Osteocyte (in vitro differentiated cells): Measurements from ENCODE around the gene RBM42. TPM values are rescaled to one million over a fixed set of nuclear protein-coding genes. Genes with fewer than 3 reads are reported as not detected.

Experiments
- DNase-seq: peaks from one replicate; pipeline ENCODE4 v3.0.0; 2021; ENCODE audit warnings: mixed read lengths; ENCODE audit not compliant: unreplicated experiment; ENCODE audit errors: extremely low spot score
- H3K27ac Mint-ChIP-seq: one replicate; pipeline ENCODE4 v1.8.0; 2021; ENCODE audit warnings: mild to moderate bottlenecking, mixed read lengths; ENCODE audit not compliant: unreplicated experiment
- H3K27me3 Mint-ChIP-seq: one replicate; pipeline ENCODE4 v1.8.0; 2021; ENCODE audit warnings: mixed read lengths; ENCODE audit not compliant: unreplicated experiment
- H3K36me3 Mint-ChIP-seq: one replicate; pipeline ENCODE4 v1.8.0; 2021; ENCODE audit warnings: mixed read lengths; ENCODE audit not compliant: unreplicated experiment
- H3K4me1 Mint-ChIP-seq: one replicate; pipeline ENCODE4 v1.8.0; 2021; ENCODE audit warnings: mixed read lengths; ENCODE audit not compliant: unreplicated experiment
- H3K4me3 Mint-ChIP-seq: one replicate; pipeline ENCODE4 v1.8.0; 2021; ENCODE audit warnings: mild to moderate bottlenecking, moderate library complexity, mixed read lengths; ENCODE audit not compliant: unreplicated experiment
- H3K9me3 Mint-ChIP-seq: one replicate; pipeline ENCODE4 v1.8.0; 2021; ENCODE audit warnings: mixed read lengths; ENCODE audit not compliant: unreplicated experiment
- CTCF ChIP-seq: fragments of 200-600 bp; sonication (generic); IDR thresholded peaks from 2 replicates; pipeline ENCODE4 v1.5.0; 2021; ENCODE audit warnings: antibody characterized with exemption, mild to moderate bottlenecking, moderate library complexity
- total RNA-seq: library from RNA; stranded (reverse); gene quantifications from 2 replicates; pipeline ENCODE4 v1.2.1, GENCODE V29; 2021

RBM42 gene
- total RNA-seq, 1 donor from 2014 or later = 95.3 TPM

GRCh38 chr19:35613574-35613973, 15.3 kb upstream of the RBM42 start:
- peaks cover 4% of the 10 kb centered on the region for H3K36me3 Mint-ChIP-seq
- no peaks in the 10 kb centered on the region for H3K27me3 Mint-ChIP-seq
- no peak overlapping the region for H3K27ac Mint-ChIP-seq
- TF ChIP-seq CTCF = no peak
- no peak for DNase-seq
- peaks cover 10% of the 10 kb centered on the region for H3K4me1 Mint-ChIP-seq
- H3K9me3 Mint-ChIP-seq = peaks cover 2% of the 10 kb centered on the region
- peak overlapping the region; percentile 83 for H3K4me3 Mint-ChIP-seq

- Mint-ChIP-seq H3K4me1 (peaks cover 10% of the 10 kb centered on the region), H3K27ac (no peak overlapping the region), H3K4me3 (no peak overlapping the region), H3K36me3 (peaks cover 4% of the 10 kb centered on the region), H3K27me3 (no peaks in the 10 kb centered on the region), H3K9me3 (no peaks in the 10 kb centered on the region)
- no peak for TF ChIP-seq CTCF
- no peak for DNase-seq
These were observed 13.8 kb upstream of the RBM42 start for GRCh38 chr19:35615036-35615435.

- no peaks in the 10 kb centered on the region for H3K9me3 Mint-ChIP-seq
- H3K27ac Mint-ChIP-seq = no peak overlapping the region
- no peaks in the 10 kb centered on the region for H3K4me1 Mint-ChIP-seq
- H3K36me3 Mint-ChIP-seq = peaks cover 6% of the 10 kb centered on the region
- no peak for TF ChIP-seq CTCF
- no peak for DNase-seq
- H3K27me3 Mint-ChIP-seq = no peaks in the 10 kb centered on the region
- H3K4me3 Mint-ChIP-seq = no peak overlapping the region
These were observed 10.0 kb upstream of the RBM42 start for GRCh38 chr19:35618857-35619256.

GRCh38 chr19:35619290-35619923, 9.4 kb upstream of the RBM42 start:
- H3K27me3 Mint-ChIP-seq = no peaks in the 10 kb centered on the region
- DNase-seq = no peak
- no peak overlapping the region for H3K4me3 Mint-ChIP-seq
- H3K27ac Mint-ChIP-seq = no peak overlapping the region
- no peak for TF ChIP-seq CTCF
- H3K36me3 Mint-ChIP-seq = peaks cover 6% of the 10 kb centered on the region
- no peaks in the 10 kb centered on the region for H3K9me3 Mint-ChIP-seq
- no peaks in the 10 kb centered on the region for H3K4me1 Mint-ChIP-seq

GRCh38 chr19:35620001-35620400, 8.8 kb upstream of the RBM42 start:
- Mint-ChIP-seq H3K27ac (no peak overlapping the region), H3K4me3 (no peak overlapping the region), H3K9me3 (no peaks in the 10 kb centered on the region), H3K4me1 (no peaks in the 10 kb centered on the region), H3K27me3 (no peaks in the 10 kb centered on the region), H3K36me3 (peaks cover 6% of the 10 kb centered on the region)
- DNase-seq = no peak
- TF ChIP-seq CTCF = no peak
